Stomach (tissue), 4 donors: ENCODE results near the gene PLEKHG3.

ENCODE experiments used
- CTCF ChIP-seq, 7 experiments: fragments of 450-650 bp in 4 of 7; fragments of 200-600 bp in 3 of 7; sonication (generic) in 3 of 7; IDR thresholded peaks; one replicate each; pipeline ENCODE4 v1.5.1; 2016 to 2019; ENCODE audit warnings: antibody characterized with exemption in 7 of 7, control low read depth in 2 of 7, mild to moderate bottlenecking in 1 of 7
- EP300 ChIP-seq: sonication (generic); formaldehyde crosslinking; IDR thresholded peaks from one replicate; pipeline ENCODE4 v1.6.1; 2017; ENCODE audit warnings: antibody characterized with exemption
- POLR2A ChIP-seq, 4 donors: fragments of 450-650 bp; IDR thresholded peaks; one replicate each; pipeline ENCODE4 v1.6.1; 2016; ENCODE audit warnings: antibody characterized with exemption in 4 of 4, control low read depth in 2 of 4, mild to moderate bottlenecking in 1 of 4, moderate library complexity in 1 of 4
- POLR2AphosphoS5 ChIP-seq, 3 donors: sonication (generic); formaldehyde crosslinking; IDR thresholded peaks; one replicate each; pipeline ENCODE4 v1.6.1; 2016; ENCODE audit warnings: antibody characterized with exemption in 3 of 3

DNA sequence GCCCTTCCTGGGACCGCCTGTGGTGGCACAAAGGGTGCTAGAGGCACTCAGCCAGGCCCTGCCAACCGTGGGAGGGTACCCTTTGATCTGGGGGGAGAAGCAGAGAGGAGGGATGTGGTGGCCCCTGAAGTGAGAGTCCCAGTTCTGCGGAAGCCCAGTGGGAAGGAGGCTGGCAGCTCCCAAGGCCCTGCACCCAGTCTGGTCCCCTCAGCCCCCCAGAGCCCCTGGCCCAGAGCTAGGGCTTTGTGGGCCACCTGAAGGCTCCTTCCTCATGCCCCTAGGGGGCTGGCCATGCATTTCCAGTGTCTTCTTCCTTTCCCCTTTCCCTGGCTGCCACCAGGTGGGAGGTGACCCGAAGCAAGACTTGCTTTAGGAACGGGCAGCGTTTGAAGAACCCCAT, 44.3 kb downstream of the PLEKHG3 start:
- no peak for TF ChIP-seq CTCF (IDR thresholded peaks at IDR 0.05)
- TF ChIP-seq POLR2A (IDR thresholded peaks at IDR 0.05) = no peak
- no peak for TF ChIP-seq POLR2AphosphoS5 (IDR thresholded peaks at IDR 0.05)
- no peak for TF ChIP-seq EP300
